ENCODE results near the gene LRRC30.
A peak's percentile ranks its signal among the peaks of the same experiment; 100 is the strongest.

LRRC30 gene

DNA sequence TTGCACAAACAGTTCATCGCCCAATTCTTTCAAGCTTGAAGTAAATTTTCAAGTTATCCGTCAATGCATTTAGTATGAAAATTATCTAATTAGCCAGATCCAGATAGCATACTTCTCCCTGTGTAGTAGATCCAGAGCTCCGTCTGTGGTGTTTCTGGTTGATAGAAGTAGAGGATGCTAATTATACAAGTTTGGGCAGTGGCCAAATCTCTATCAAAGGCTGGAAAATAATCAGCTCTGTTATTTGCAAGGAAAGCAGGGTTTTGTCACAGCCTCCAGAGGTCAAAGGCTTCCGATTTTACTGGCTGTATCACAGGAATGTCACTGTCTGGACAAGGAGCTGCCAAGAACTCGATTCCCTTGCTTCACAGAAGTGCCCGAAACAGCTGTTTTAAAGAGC lies 28.6 kb downstream of the LRRC30 start:
- H3K9ac ChIP-seq (ENCODE audit: low read depth in 1 of 2, low read length in 2 of 2): no peak overlapping the region
- no peak overlapping the region for H3K27ac ChIP-seq (ENCODE audit: low read depth, low read length)
- H3K27me3 ChIP-seq (ENCODE audit: control insufficient read depth in 1 of 2, insufficient read depth in 2 of 2, low read length in 2 of 2): no peaks in the 10 kb centered on the region
- H3K4me1 ChIP-seq (ENCODE audit: control insufficient read depth in 1 of 2, insufficient read depth in 2 of 2, low read length in 2 of 2): no peaks in the 10 kb centered on the region
- H3K4me3 ChIP-seq (ENCODE audit: low read depth in 1 of 2, low read length in 2 of 2): no peak overlapping the region
- H3K9me3 ChIP-seq (ENCODE audit: control insufficient read depth in 1 of 2, low read length in 2 of 2): no peaks in the 10 kb centered on the region
- no peaks in the 10 kb centered on the region for H3K36me3 ChIP-seq (ENCODE audit: control insufficient read depth in 1 of 2, insufficient read depth in 2 of 2, low read length in 2 of 2)

DNA sequence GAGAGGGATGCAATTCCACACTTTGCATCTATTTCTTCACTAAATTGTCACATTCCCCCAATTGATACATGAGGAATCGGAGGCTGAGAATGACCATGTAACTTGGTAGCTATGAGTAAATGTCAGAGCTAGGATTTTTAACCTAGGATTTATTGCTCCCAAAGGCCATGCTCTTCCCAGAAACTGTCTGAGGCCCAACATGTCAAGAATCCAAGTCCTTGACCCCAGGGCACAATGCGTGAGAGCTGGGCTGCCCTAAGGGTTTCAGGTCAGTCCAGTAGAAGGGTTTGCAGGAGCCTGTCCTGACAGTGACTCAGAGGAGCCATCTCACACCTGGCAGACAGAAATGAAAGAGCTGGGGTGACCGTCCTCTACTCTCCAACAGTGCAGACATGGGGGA lies 30.3 kb downstream of the LRRC30 start:
- H3K36me3 ChIP-seq (ENCODE audit: control insufficient read depth in 1 of 2, insufficient read depth in 2 of 2, low read length in 2 of 2): no peaks in the 10 kb centered on the region
- H3K9ac ChIP-seq (ENCODE audit: low read depth in 1 of 2, low read length in 2 of 2): no peak overlapping the region
- no peaks in the 10 kb centered on the region for H3K4me1 ChIP-seq (ENCODE audit: control insufficient read depth in 1 of 2, insufficient read depth in 2 of 2, low read length in 2 of 2)
- no peak overlapping the region for H3K4me3 ChIP-seq (ENCODE audit: low read depth in 1 of 2, low read length in 2 of 2)
- H3K27me3 ChIP-seq (ENCODE audit: control insufficient read depth in 1 of 2, insufficient read depth in 2 of 2, low read length in 2 of 2): no peaks in the 10 kb centered on the region
- no peak overlapping the region for H3K27ac ChIP-seq (ENCODE audit: low read depth, low read length)
- no peaks in the 10 kb centered on the region for H3K9me3 ChIP-seq (ENCODE audit: control insufficient read depth in 1 of 2, low read length in 2 of 2)

DNA sequence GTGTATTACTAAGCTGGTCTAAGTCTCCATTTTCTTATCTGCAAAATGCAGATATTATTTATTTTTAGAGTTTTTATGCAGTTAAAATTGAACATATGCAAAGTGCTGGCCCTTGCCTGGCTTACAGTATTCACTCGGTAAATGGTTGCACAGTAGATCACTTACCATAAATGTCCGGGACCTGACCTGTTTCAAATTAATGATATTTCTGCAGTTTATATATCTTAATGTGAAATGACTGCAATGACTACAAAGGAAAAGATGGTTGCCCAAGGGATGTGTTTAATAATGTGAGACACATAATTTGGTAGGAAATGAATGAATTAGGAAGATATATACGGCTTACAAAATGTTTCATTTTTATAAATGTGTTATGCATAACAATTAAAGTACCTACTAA lies 37.1 kb downstream of the LRRC30 start:
- Histone ChIP-seq H3K9ac (ENCODE audit: low read depth in 1 of 2, low read length in 2 of 2) (no peak overlapping the region), H3K4me3 (ENCODE audit: low read depth in 1 of 2, low read length in 2 of 2) (no peak overlapping the region), H3K36me3 (ENCODE audit: control insufficient read depth in 1 of 2, insufficient read depth in 2 of 2, low read length in 2 of 2) (no peaks in the 10 kb centered on the region), H3K9me3 (ENCODE audit: control insufficient read depth in 1 of 2, low read length in 2 of 2) (no peaks in the 10 kb centered on the region), H3K27me3 (ENCODE audit: control insufficient read depth in 1 of 2, insufficient read depth in 2 of 2, low read length in 2 of 2) (no peaks in the 10 kb centered on the region), H3K4me1 (ENCODE audit: control insufficient read depth in 1 of 2, insufficient read depth in 2 of 2, low read length in 2 of 2) (peaks cover under 1 to 6% of the 10 kb centered on the region in 2 donors), H3K27ac (ENCODE audit: low read depth, low read length) (no peak overlapping the region)

DNA sequence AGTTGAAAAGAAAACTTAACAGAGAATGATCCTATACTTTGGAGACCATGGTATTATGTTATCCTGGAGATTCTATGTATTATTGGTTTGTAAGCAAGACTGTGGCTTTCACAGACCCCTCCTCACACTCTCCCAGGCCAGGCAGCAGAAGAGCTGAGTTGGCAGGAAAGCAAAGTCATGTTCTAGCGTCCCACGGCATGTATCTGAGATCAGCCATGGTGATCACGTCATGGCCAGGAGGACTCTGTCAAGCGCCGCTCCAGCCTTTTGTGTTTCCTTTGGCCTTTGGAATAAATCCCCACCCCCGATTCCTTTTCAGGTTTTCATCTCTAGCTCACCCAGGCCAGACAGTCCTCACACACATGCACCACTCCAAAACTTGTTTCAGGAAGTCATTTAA lies 39.1 kb downstream of the LRRC30 start:
- Histone ChIP-seq H3K27me3 (ENCODE audit: control insufficient read depth in 1 of 2, insufficient read depth in 2 of 2, low read length in 2 of 2) (no peaks in the 10 kb centered on the region), H3K9ac (ENCODE audit: low read depth in 1 of 2, low read length in 2 of 2) (no peak overlapping the region), H3K4me1 (ENCODE audit: control insufficient read depth in 1 of 2, insufficient read depth in 2 of 2, low read length in 2 of 2) (peaks cover 6 to 8% of the 10 kb centered on the region in 2 donors)

DNA sequence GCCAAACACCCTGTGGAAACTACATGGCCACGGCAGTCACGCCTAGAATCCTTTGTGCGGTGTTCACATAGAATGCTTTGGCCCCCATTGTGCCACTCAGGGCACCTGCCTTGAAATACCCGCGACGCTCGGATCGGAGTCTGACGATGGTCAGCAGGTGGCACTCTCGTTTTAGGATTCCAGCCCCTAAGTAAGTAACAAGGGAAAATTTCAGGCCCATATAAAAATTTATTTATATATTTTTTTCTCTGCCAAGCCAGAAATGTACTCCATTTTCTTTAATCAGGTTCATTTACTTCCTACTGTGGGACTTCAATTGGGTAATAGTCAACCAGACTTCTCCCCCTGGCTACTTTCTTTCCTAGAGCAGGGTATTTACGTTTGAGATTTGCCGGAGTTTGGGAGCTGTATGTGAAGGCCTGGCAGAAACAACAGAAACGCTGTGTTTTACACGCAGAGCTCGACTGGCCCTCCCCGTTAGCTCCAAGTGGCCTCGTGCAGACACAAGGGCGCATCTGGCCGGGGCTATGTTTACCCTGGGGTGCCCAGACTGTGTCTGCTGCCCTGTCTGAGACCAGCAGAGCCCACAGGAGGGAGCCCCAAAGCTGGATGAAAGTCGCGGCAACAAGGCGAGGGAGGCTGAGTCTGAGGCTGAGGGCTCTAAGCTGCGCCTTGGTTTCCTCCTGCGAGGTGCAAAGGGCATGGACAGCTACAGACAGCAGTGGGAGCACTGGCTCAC lies 41.6 kb downstream of the LRRC30 start:
- Histone ChIP-seq H3K9me3 (ENCODE audit: control insufficient read depth in 1 of 2, low read length in 2 of 2) (no peaks in the 10 kb centered on the region), H3K27me3 (ENCODE audit: control insufficient read depth in 1 of 2, insufficient read depth in 2 of 2, low read length in 2 of 2) (no peaks in the 10 kb centered on the region), H3K27ac (ENCODE audit: low read depth, low read length) (no peak overlapping the region), H3K36me3 (ENCODE audit: control insufficient read depth in 1 of 2, insufficient read depth in 2 of 2, low read length in 2 of 2) (no peaks in the 10 kb centered on the region), H3K4me3 (ENCODE audit: low read depth in 1 of 2, low read length in 2 of 2) (peak overlapping the region; percentile 37 to 60), H3K4me1 (ENCODE audit: control insufficient read depth in 1 of 2, insufficient read depth in 2 of 2, low read length in 2 of 2) (peaks cover 6 to 8% of the 10 kb centered on the region in 2 donors), H3K9ac (ENCODE audit: low read depth in 1 of 2, low read length in 2 of 2) (peak overlapping the region in 1 of 2 donors; percentile 35)

More for the DNA sequence above, 39.1 kb downstream of the LRRC30 start:
- H3K36me3 ChIP-seq (ENCODE audit: control insufficient read depth in 1 of 2, insufficient read depth in 2 of 2, low read length in 2 of 2): no peaks in the 10 kb centered on the region
- H3K27ac ChIP-seq (ENCODE audit: low read depth, low read length): no peak overlapping the region
- H3K9me3 ChIP-seq (ENCODE audit: control insufficient read depth in 1 of 2, low read length in 2 of 2): no peaks in the 10 kb centered on the region
- H3K4me3 ChIP-seq (ENCODE audit: low read depth in 1 of 2, low read length in 2 of 2): no peak overlapping the region

DNA sequence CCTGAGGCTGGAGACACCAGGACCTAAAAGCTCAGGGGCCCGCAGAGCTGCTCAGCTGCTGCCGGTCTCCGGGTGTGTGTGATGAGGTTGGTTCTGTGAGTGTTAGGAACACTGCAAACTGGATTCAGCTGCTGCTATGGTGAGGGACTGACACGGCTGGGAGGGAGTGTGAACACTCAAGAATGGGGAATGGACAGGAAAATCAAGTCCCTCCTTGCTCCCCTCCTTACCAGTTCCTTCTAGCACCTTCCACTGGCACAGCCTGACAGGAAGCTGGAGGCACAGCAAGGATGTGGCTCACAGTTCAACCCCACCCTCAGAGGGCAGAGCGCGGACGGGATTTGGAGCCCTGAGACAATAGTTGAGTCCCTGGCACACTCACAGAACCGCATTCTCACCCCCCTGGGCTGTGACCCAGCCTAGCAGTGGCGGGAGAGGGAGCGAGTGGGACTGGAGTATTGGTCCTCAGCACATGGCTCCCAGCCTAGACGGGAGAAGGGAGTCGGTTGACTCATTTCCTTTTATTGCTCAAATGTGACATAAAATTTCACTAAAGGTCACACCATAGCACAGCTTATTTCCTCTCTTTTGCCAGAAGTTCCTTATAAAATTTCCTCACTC lies 42.5 kb downstream of the LRRC30 start:
- Histone ChIP-seq H3K4me3 (ENCODE audit: low read depth in 1 of 2, low read length in 2 of 2) (no peak overlapping the region), H3K27ac (ENCODE audit: low read depth, low read length) (no peak overlapping the region), H3K9ac (ENCODE audit: low read depth in 1 of 2, low read length in 2 of 2) (no peak overlapping the region), H3K9me3 (ENCODE audit: control insufficient read depth in 1 of 2, low read length in 2 of 2) (no peaks in the 10 kb centered on the region), H3K27me3 (ENCODE audit: control insufficient read depth in 1 of 2, insufficient read depth in 2 of 2, low read length in 2 of 2) (no peaks in the 10 kb centered on the region), H3K36me3 (ENCODE audit: control insufficient read depth in 1 of 2, insufficient read depth in 2 of 2, low read length in 2 of 2) (no peaks in the 10 kb centered on the region), H3K4me1 (ENCODE audit: control insufficient read depth in 1 of 2, insufficient read depth in 2 of 2, low read length in 2 of 2) (peaks cover 6 to 8% of the 10 kb centered on the region in 2 donors)

DNA sequence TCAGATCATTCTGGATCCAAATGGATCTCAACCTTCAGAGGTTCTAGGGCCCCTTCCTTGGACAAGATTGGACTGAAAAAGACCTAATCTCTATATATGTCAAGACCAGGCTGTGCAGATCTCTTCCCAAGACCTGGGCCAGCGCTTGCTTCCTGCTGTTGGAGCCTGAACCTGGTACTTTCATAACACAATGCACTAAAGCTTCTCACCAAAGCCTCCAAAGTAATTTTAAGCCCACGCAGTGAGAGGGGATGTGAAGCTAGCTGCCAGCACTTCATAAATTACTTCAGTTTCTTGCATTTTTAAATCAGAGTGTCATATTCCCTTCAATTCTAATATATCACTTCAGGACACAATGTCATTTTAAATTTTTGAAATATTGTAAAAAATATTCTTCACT lies 50.7 kb downstream of the LRRC30 start:
- Histone ChIP-seq H3K27ac (ENCODE audit: low read depth, low read length) (no peak overlapping the region), H3K36me3 (ENCODE audit: control insufficient read depth in 1 of 2, insufficient read depth in 2 of 2, low read length in 2 of 2) (no peaks in the 10 kb centered on the region), H3K9me3 (ENCODE audit: control insufficient read depth in 1 of 2, low read length in 2 of 2) (no peaks in the 10 kb centered on the region), H3K27me3 (ENCODE audit: control insufficient read depth in 1 of 2, insufficient read depth in 2 of 2, low read length in 2 of 2) (no peaks in the 10 kb centered on the region), H3K9ac (ENCODE audit: low read depth in 1 of 2, low read length in 2 of 2) (no peak overlapping the region), H3K4me1 (ENCODE audit: control insufficient read depth in 1 of 2, insufficient read depth in 2 of 2, low read length in 2 of 2) (no peaks in the 10 kb centered on the region), H3K4me3 (ENCODE audit: low read depth in 1 of 2, low read length in 2 of 2) (no peak overlapping the region)
